ENCODE measurements around the gene KCNK6.
"Not testable (repeated sequence)": the region's sequence is repeated elsewhere in the genome, so short reads cannot be mapped to it uniquely, and the experiment has no call there.

The KCNK6 gene

DNA sequence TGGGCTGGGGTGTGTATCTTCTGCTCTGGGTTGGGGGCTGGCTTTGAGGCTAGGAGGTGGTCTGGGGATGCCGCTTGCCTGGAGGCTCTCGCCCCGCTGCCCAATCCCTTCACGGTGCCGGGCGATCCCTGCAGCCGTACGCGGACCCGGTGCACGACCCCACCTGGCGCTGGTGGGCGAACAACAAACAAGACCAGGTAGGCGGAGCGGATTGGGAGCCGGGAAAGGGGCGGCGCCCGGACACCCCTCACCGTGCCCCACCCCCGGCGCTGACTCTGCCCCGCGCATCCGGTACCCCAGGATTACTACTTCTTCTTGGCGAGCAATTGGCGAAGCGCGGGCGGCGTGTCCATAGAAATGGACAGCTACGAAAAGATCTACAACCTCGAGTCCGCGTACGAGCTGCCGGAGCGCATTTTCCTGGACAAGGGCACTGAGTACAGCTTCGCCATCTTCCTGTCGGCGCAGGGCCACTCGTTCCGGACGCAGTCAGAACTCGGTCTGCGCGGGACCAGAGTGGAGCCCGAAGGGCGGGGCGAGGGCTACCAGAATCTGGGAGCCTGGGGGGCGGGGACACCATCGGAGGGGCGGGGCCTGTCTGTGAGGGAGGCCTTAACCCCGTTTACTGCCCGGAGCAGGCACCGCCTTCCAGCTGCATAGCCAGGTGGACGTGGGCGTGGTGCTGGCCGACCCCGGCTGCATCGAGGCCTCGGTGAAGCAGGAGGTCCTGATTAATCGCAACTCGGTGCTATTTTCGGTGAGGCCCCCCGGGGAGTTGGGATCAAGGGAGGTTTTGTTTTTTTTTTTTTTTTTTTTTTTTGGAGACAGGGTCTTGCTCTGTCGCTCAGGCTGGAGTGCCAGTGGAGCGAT lies 42.7 kb downstream of the KCNK6 start:
- DNase-seq (ENCODE audit: low spot score), result no peak

DNA sequence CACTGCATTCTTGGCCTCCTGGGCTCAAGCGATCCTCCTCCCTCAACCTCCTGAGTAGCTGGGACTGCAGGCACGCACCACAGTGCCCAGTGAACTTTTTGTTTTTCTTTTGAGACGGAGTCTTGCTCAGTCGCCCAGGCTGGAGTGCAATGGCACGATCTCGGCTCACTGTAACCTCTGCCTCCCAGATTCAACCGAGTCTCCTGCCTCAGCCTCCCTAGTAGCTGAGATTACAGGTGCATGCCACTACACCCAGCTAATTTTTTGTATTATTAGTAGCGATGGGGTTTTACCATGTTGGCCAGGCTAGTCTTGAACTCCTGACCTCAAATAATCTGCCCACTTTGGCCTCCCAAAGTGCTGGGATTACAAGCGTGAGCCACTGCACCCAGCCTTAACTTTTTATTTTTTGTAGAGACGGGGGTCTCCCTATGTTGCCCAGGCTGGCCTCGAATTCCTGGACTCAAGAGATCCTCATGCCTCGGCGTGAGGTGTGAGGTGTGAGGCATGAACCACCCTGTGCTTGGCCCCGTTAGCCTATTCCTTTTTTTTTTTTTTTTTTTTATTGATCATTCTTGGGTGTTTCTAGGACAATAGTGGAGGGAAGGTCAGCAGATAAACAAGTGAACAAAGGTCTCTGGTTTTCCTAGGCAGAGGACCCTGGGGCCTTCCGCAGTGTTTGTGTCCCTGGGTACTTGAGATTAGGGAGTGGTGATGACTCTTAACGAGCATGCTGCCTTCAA lies 43.5 kb downstream of the KCNK6 start:
- not testable (repeated sequence) for DNase-seq (ENCODE audit: low spot score)

DNA sequence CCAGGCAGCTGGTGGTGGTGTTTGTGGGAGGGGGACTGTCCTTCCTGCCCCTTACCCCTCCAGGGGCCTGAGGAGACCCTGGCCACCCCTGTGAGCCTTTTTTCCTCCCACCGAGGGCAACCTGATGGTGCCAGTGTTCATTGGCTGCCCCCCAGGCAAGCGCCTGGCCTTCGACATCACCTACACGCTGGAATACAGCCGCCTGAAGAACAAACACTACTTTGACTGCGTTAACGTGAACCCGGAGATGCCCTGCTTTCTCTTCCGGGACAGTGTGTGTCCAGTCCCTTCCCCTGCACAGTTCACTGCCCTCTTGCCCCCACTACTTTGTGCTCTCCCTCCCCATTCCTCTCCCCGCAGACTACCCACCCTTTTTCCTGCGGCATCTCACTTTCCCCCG lies 47.4 kb downstream of the KCNK6 start:
- DNase-seq (ENCODE audit: low spot score), result no peak

DNA sequence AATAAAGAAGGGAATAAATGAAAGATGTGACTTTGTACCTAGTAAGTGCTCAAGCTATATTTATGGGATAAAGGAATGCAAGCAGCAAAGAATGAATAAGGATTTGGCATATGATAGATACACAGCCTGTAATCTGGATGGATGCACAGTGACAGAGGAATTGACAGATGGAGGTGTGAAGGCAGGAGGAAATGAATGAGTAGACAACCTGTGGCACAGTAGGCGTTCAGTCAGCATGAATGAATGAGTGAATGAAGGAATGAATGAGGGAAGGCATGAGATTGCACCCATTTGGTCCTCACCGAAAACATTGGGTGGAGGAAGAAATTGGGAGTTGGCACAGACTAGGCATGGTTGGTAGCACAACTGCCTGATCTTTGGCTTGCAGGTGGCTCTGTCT lies 49.9 kb downstream of the KCNK6 start:
- no peak for DNase-seq (ENCODE audit: low spot score)

DNA sequence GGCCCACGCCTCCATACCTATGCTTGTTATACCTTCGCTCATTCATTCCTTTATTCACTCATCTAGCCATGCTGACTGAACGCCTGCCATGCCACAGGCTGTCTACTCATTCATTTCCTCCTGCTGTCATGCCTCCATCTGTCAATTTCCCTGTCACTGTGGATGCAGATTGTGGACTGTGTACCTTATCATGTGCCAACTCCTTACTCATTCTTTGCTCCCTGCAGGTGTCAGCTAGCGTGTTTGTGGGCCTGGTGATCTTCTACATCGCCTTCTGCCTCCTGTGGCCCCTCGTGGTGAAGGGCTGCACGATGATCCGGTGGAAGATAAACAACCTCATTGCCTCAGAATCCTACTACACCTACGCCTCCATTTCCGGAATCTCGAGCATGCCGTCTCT lies 50.7 kb downstream of the KCNK6 start:
- DNase-seq (ENCODE audit: low spot score), result no peak

DNA sequence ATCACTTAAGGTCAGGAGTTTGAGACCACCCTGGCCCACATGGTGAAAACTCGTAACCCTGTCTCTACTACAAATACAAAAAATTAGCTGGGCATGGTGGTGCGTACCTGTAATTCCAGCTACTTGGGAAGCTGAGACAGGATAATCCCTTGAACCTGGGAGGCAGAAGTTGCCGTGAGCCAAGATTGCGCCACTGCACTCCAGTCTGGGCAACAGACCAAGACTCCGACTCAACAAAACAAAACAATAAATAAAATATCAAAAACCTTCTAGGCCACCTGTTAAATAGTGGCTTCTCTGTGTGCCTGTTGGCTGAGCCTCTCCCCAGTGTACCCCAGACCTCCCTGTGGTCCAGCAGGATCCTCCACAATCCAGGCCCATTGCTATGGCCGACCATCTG lies 51.4 kb downstream of the KCNK6 start:
- DNase-seq (ENCODE audit: low spot score), result no peak

DNA sequence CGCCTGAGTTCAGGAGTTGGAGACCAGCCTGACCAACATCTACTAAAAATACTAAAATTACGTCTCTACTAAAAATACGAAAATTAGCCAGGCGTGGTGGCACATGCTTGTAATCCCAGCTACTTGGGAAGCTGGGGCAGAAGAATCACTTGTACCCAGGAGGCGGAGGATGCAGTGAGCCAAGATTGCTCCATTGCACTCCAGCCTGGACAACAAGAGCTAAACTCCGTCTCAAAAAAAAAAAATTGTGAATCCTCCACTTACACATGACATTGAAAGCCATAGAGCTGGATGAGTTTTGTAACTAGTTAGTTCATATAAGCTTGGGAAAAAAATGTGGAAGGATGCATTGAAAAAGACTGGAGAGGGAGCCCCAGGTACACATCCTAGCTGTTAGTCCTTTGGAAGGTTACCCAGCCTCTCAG lies 54.3 kb downstream of the KCNK6 start:
- no peak for DNase-seq (ENCODE audit: low spot score)

DNA sequence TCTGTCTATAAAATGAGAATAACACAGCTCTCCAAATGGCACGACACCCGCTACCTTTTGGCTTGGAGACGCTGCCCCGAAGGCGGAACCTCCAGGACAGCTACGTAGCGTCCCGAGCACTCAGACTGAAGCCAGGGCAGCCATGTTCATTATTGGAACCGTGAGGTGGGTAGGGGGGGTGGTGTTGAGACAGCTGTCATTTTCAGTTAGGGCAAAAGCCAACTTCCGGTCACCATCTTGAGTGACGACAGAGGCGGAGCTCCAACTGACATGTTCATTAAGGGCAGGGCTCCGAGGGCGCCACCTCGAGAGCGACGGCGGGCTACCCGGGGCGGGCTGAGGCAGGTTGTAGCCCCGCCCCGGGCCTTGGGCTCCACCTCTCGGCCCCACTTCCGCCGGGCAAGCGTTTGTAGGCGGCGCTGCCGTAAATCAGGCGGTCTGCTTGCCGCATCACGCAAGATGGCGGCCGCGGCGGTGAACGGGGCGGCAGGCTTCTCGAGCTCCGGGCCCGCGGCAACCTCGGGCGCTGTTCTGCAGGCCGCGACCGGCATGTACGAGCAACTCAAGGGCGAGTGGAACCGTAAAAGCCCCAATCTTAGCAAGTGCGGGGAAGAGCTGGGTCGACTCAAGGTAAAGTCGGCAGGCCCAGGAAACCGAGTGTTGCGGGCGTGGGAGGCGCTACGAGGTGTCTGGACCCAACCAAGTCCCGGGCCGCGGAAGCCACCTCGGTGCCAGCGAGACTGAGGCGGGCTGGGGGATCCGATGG lies 54.9 kb downstream of the KCNK6 start, which contains the start of gene PSMD8:
PSMD8 (plus strand) TSS at position 240 of the 766 bp plus-strand sequence; CDS start at position 271, 31 bp downstream.
- peak; percentile 100 for DNase-seq (ENCODE audit: low spot score)

DNA sequence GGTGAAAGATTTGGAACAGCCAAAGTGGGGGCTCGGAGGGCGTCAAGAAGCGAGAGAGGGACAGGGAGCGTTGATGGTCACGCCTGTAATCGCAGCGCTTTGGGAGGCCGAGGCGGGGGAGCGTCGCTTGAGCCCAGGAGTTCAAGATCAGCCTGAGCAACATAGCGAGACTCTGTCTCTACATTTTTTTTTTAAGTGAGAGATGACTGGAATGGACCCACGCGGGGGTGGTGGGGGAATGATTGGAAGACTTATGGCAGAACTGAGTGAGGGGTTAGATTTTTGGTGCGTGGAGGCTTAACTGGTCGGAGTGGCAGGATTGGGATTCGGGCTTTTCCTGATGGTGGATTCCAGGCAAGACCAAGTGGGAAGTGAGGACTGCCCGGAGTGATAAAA lies 55.5 kb downstream of the KCNK6 start:
- no peak for DNase-seq (ENCODE audit: low spot score)

DNA sequence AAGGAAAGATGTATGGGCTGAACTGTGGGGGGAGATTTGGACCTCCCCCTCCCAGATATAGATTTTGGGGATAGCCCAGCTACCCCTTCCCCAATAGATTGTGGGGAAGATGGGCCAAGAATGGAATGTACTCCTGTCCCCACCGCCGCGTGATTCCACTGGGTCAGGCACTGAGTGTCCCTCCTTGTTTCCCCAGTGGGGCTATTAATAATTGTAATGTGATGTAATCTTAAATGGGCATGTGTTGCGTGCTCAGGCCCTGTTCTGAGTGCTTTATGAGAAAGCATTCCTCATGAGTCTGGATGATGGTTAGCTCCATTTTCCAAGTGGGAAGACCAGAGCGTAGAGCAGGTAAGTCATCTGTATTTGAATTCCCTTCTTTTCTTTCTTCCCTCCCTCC lies 56.1 kb downstream of the KCNK6 start:
- no peak for DNase-seq (ENCODE audit: low spot score)

DNA sequence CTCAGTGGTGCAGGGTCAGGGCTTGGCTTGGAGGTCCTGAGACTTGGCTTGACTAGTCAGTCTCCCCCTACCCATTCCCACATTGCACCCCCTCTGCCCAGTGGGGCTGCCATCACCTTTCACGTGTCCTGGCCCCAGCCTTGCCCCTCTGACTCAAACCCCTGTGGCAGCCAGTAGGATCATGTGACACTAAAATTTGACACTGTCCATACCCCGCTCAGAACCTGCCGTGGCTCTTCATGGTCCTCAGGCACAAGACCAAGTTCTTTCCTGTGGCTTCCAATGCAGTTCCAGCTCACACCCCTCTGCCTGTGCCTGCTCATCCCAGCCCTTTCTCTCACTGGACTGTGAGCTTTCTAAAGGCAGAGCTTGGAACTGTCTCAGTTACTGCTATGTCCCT lies 56.9 kb downstream of the KCNK6 start:
- DNase-seq (ENCODE audit: low spot score), result no peak

DNA sequence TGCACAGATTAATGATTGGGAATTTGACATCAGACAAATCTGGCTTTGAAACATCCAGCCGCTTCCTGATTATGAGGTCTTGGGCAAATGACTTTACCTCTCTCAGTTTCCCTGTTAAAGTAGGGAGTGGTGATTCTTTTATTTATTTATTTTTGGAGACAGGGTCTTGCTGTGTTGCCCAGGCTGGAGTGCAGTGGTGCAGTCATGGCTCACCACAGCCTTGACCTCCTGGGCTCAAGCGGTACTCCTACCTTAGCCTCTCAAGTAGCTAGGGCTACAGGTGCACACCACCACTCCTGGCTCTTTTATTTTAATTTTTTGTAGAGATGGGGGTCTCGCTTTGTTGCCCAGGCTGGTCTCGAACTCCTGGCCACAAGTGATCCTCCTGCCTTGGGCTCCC lies 57.4 kb downstream of the KCNK6 start:
- DNase-seq (ENCODE audit: low spot score), result no peak

DNA sequence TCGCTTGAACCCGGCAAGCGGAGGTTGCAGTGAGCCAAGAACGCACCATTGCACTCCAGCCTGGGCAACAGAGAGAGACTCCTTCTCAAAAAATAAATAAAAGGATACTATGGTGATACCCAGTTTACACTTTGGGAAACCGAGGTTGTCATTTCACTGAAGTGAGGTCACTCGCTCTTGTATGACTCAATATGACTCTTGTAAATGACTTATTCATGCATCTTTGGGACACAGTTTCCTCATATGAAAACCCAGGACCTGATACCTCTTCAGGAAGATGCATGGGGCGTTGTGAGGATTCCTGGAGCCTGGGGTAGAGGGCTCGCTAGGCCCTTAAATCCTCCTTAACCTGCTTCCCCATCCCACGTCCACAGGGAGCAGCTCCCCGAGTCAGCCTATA lies 59.2 kb downstream of the KCNK6 start:
- DNase-seq (ENCODE audit: low spot score), result no peak

DNA sequence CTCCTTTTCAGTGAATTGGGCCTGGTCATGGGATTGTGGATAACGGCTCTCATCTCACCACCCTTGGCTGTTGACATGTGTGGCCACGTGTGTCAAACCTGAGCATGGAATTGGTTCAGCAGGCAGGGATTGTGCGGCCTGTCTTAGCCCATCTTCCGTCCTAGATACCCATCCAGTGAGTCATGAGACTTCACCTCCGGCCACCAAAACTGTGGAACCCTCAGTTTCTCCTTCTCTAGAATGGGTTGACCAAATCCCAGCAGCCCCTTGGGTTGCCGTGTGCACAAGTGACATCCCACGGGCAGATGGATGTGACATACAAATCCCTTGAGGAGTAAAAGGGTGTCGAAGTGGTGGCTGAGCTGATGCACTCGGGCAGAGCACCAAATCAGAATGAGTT lies 61.5 kb downstream of the KCNK6 start:
- DNase-seq (ENCODE audit: low spot score), result no peak

All from putamen (tissue), 1 donor.